ENCODE measurements around the gene TRPC6.
"Not testable (repeated sequence)": the region's sequence is repeated elsewhere in the genome, so short reads cannot be mapped to it uniquely, and the experiment has no call there.

TRPC6 gene

GRCh38 chr11:101446238-101446637, 137.6 kb downstream of the TRPC6 start:
- no peak for DNase-seq

GRCh38 chr11:101445761-101446160, 138.0 kb downstream of the TRPC6 start:
- DNase-seq = no peak

GRCh38 chr11:101444851-101445250, 139.0 kb downstream of the TRPC6 start:
- no peak for DNase-seq

GRCh38 chr11:101444164-101444563, 139.6 kb downstream of the TRPC6 start:
- DNase-seq = no peak

- no peak for DNase-seq
Observed at GRCh38 chr11:101442936-101443521, 140.8 kb downstream of the TRPC6 start.

GRCh38 chr11:101442171-101442570, 141.6 kb downstream of the TRPC6 start:
- no peak for DNase-seq

GRCh38 chr11:101441747-101442146, 142.1 kb downstream of the TRPC6 start:
- no peak for DNase-seq

- DNase-seq = no peak
Observed at GRCh38 chr11:101439488-101439887, 144.3 kb downstream of the TRPC6 start.

- DNase-seq = not testable (repeated sequence)
Observed at GRCh38 chr11:101438708-101439107, 145.1 kb downstream of the TRPC6 start.

- no peak for DNase-seq
Observed at GRCh38 chr11:101438126-101438525, 145.7 kb downstream of the TRPC6 start.

GRCh38 chr11:101436511-101437142, 147.2 kb downstream of the TRPC6 start:
- DNase-seq = no peak

GRCh38 chr11:101435408-101435973, 148.3 kb downstream of the TRPC6 start:
- DNase-seq = no peak

GRCh38 chr11:101434026-101434643, 149.7 kb downstream of the TRPC6 start:
- DNase-seq = no peak

GRCh38 chr11:101433151-101433550, 150.7 kb downstream of the TRPC6 start:
- DNase-seq = no peak

GRCh38 chr11:101429703-101430540, 153.9 kb downstream of the TRPC6 start:
- DNase-seq = no peak

- no peak for DNase-seq
Observed at GRCh38 chr11:101428918-101429317, 154.9 kb downstream of the TRPC6 start.

- no peak for DNase-seq
Observed at GRCh38 chr11:101407324-101407723, 176.5 kb downstream of the TRPC6 start.
